MM.1S (cell line): ENCODE data around the gene UBE2K.

Experiments
- CTCF ChIP-seq: fragments of 300-600 bp; sonication (generic); IDR thresholded peaks from 2 replicates; pipeline ENCODE4 v1.5.1; 2016; ENCODE audit warnings: antibody characterized with exemption, low read length, mixed read lengths
- EZH2 ChIP-seq: fragments of 300-600 bp; sonication (generic); optimal IDR thresholded peaks from 2 replicates; pipeline ENCODE3; 2017; ENCODE audit warnings: low read depth, mild to moderate bottlenecking, antibody characterized with exemption, low read length, mixed read lengths

GRCh38 chr4:39682138-39682537, 15.8 kb upstream of the UBE2K start:
- TF ChIP-seq CTCF (no peak), EZH2 (no peak)
